NCI-H524 treated with DMSO at 0.1 percent for 48 hours (cell line): ENCODE measurements around the gene OR3A1.
"Not testable (repeated sequence)": the region's sequence is repeated elsewhere in the genome, so short reads cannot be mapped to it uniquely, and the experiment has no call there.

Experiments used
- DNase-seq: peaks from one replicate; lab custom pipeline; 2025; lab: John Stamatoyannopoulos, UW

Gene OR3A1, protein sequence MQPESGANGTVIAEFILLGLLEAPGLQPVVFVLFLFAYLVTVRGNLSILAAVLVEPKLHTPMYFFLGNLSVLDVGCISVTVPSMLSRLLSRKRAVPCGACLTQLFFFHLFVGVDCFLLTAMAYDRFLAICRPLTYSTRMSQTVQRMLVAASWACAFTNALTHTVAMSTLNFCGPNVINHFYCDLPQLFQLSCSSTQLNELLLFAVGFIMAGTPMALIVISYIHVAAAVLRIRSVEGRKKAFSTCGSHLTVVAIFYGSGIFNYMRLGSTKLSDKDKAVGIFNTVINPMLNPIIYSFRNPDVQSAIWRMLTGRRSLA

DNA sequence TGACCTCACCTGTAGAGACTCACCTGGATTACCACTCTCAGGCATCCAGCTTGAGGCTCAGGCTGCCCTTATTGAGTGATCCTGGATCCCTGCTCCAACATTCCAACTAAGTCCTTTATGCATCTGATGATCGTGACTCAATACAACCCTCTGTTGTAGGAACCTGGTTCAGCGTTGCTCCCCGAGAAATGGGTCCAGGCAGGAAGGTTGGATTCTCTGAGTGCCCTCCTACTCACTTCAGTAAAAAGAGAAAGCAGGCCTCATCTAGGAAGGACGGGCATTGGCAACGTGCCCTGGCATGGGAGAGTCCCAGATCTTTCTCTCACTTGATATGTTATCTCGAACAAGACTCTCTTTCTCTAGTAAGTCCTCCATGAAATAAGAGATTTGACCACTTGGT lies at the start of gene OR3A1:
TSS of gene OR3A1 (minus strand) at position 101 of the 400 bp plus-strand sequence. CDS start 5,778 bp downstream, outside the sequence.
- no peak for DNase-seq

DNA sequence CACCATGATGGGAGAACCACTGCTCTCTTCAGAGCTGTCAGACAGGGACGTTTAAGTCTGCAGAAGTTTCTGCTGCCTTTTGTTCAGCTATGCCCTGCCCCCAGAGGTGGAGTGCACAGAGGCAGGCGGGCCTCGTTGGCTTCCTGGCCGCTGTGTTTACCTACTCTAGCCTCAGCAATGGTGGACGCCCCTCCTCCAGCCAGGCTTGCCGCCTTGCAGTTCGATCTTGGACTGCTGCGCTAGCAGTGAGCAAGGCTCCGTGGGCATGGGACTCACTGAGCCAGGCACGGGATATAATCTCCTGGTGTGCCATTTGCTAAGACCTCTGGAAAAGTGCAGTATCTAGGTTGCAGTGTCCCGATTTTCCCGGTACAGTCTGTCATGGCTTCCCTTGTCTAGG lies 44.6 kb upstream of the OR3A1 start:
- DNase-seq: not testable (repeated sequence)

DNA sequence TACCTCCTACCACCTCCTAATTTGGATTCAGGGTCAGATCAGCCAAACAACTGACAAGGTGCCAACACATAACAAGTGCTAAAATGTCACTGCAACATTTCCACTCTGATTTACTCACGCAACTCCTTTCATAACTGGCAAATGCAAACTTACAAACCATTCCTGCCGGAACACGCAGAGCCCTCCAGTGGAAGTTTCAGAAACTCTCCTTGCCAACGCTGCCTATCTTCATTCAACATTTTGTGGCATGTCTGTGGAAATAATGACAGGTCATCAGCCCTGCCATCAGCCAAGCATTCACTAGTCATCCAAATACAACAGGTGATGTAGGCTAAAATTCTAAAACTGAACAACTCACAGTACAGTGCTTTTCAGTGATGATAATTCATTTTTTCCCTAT lies 37.7 kb upstream of the OR3A1 start:
- no peak for DNase-seq

DNA sequence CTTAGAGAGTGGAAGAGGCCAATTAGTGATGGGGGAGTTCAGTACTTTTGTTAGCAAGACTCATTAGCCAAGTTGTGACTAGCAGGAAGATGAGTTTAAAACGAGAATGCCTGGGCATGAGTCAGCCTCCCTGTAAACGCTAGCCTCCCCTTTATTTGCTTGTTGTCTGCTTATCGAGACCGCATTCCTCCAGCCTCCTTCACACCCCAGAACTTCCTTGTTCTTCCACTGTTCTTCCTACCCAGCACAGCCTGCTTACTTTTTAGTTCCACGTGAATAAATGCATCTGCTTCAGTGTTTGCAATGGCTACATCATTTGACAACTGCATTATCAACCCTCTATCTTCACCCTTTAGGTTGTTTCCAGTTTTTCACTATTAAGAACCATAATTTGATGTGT lies 20.2 kb upstream of the OR3A1 start:
- DNase-seq: no peak

DNA sequence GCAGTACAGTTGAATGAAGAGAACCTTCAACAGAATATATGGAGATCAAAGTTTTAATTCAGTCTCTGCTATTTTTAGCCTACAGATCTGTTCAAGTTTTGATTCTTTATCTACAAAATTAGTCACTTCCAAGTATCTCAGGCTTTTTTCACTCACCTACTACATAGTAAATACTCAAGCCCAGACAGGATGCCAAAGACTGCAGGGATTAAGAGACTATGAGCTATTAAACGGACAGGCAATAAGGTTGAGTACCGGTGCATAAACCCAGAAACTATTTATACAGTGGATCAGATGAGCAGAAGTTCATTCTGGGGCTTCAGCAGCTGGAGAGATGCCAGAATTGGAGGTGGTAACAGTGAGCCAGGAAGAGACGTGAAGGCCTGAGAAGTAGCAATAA lies 18.7 kb upstream of the OR3A1 start:
- no peak for DNase-seq

DNA sequence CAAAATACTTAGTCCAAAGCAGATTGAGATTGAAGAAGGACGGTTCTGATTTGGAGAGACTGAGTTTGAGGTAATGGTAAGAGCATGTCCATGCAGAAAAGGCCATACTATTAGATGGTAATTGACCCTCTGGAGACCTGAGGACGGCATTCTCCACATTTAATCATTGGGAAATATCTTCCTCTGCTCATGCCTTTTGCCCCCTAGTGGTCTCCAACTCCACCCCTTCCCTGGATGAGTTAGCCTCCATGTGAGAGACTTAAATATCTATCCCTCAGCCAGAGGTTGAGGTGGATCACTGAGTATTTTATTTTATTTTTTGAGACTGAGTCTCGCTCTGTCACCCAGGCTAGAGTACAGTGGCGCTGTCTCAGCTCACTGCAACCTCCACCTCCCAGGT lies 10.4 kb upstream of the OR3A1 start:
- DNase-seq: no peak

DNA sequence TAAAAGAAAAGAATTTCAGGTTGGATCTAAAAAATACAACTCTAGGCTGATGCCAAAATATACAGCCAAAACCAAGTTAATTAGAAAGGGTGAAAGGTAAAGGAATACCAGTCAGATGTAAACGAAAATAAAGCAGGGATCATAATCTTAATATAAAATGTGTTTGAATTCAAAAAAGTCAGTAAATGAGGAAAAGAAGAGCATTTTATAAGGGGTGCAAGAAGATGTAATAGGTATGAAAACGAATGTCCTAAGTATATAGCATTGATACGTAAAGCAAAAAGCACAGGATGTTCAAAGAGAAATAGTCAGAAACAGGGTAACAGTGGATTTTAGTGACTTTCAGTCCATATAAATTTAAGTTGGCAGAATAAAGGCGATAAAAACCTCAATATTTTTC lies 2.5 kb downstream of the OR3A1 start:
- no peak for DNase-seq

DNA sequence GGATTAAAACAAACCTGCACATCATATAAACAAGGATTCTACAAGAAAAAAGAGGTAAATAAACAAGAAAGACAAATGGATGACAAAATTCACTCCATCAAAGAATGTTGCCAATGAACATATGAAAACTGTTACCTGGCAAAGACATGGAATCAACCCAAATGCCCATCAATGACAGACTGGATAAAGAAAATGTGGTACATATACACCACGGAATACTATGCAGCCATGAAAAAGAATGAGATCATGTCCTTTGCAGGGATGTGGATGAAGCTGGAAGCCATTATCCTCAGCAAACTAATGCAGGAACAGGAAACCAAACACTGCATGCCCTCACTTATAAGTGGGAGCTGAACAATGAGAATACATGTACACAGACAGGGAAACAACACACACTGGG lies 4.6 kb downstream of the OR3A1 start:
- DNase-seq: not testable (repeated sequence)

DNA sequence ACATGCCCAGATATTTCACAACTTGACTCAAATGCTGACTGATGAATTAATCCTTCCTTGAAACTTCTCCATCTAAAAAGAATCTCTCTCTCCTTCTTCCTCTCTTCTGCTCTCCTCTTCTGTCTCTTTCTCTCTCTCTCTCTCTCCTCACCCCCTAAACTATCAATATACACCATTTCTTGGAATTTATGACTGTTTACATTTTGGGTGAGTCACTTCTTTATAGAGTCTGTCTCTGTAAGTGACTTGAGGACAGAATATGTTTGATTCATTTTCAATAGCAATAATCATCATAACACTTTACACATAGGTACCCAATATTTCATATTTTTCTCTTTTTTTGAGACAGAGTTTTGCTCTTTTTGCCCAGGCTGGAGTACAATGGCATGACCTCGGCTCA lies 15.3 kb downstream of the OR3A1 start:
- DNase-seq: no peak

DNA sequence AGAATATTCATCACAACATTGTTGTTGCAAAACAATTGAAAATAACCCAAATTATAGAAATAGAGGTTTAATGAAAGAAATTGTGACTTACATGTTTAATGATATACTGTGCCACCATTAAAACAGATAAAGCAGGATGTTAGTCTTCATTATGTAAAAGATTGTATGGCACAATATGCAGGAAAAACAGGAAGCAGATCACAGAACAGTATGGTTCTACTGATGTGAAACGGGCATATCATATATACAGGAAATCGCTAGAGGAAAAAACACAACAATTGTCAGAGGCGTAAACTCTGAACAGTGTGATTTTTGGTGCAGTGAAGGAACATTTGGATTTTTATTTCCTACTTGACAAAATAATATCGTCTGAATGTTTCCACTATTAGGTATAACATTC lies 22.0 kb downstream of the OR3A1 start:
- no peak for DNase-seq

DNA sequence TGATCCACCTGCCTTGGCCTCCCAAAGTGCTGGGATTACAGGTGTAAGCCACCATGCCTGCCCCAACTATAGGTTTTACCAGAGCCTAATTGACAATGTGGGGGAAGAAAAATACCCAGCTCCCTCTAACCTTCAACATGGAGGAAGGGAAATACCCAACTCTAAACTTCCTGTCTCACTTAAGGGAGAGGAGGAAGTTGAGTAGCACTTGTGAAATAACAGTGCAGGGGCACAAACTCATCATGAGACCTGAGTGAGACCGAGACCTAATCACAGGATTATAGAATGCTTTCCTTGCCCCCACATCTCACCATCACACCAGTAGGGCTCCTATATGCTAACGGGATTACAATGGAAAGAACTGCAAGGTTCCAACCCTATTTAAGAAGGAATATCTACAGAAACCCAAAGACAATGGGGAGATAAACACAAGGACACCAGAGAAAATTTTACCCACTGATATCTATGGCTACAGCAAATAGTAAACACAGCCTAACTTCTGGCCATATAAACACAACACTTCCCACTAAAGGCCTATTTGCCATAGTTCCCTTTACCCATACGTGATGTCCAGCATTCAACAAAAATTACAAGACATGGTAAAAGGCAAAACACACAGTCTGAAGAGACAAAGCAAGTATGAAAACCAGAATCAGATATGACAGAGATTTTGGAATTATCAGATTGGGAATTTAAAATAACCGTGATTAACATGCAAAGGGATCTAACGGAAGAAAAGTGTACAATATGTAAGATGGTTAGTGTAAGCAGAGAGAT lies 26.9 kb downstream of the OR3A1 start:
- DNase-seq: no peak

DNA sequence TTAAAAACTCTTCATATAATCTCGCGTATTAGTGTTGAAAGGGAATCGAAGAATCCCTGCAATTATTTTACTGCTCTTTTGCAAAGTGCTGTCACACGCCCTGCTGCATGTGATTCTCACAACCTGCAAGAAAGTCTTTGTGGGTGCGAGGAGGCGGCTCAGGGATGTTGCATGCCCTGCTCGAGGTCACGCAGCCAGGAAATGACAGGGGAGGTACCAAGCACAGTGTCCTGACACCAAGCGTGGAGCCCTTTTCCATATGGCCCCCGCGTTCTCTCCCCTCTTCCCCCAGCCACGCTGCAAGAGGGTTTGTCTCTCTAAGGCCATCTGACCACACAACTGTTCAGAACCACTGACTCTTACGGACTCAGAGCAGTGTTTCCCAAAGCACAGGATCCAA lies 37.6 kb downstream of the OR3A1 start:
- DNase-seq: no peak

DNA sequence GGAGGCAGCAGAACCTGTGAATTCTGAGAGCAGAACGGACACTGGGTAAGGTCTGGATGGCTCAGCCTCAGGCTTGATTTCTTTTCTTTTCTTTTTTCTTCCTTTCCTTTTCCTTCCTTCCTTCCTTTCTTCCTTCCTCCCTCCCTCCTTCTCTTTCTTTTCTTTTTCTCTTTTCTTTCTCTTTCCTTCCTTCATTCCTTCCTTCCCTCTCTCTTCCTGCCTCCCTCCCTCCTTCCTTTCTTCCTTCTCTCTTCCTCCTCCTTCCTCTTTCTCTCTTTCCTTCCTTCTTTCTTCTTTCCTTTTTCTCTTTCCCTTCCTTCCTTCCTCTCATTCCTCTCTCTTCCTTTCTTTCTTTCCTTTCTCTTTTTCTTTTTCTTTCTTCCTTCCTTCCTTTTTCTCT lies 38.0 kb downstream of the OR3A1 start:
- DNase-seq: no peak

DNA sequence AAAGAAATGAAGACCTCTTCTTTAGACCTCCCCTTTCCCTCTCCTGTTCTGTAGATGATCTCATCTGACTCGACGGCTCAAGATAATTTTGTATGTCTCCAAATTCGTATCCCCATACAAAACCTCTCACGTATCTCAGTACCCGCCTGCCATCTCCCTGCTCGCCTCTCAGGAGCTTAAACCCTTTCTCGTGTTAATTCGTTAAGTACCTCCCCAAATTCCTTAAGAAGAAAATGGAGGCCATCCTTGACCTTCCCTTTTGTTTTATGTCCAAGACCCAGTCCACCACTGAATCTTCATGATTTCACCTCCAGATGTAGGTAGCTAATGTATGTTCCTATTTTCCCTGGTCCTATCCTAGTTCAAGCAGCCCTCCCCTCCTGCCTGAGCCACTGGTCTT lies 41.6 kb downstream of the OR3A1 start:
- DNase-seq: no peak

DNA sequence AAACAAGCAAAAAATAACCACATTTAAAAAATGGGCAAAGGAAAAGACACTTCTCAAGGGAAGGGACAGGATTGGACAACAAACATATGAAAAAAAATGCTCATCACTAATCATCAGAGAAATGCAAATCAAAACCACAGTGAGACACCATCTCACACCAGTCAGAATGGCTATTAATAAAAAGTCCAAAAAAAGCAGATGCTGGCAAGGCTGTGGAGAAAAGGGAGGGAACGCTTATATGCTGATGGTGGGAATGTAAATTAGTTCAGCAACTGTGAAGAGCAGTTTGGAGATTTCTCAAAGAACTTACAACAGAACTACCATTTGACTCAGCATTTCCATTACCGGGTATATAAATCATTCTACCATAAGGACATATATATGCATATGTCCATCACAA lies 49.1 kb downstream of the OR3A1 start:
- DNase-seq: not testable (repeated sequence)

DNA sequence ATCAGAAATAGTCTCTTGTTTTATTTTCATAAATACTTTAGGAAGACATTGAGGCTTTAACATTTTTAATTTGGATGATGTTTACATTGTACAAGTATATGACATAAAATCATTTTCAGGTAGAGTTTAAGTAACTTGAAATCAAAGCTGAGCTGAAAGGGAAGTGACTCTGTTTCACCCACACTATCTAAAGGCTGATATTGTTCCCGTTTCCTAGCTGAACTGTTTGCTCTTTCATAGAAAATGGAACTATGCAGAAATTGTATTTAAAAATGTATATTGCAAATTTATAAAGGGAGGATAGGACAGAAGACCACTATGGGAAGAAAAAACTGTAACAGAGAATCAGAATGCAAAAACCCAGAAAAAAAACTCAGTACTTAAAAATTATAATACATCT lies 53.3 kb downstream of the OR3A1 start:
- not testable (repeated sequence) for DNase-seq

DNA sequence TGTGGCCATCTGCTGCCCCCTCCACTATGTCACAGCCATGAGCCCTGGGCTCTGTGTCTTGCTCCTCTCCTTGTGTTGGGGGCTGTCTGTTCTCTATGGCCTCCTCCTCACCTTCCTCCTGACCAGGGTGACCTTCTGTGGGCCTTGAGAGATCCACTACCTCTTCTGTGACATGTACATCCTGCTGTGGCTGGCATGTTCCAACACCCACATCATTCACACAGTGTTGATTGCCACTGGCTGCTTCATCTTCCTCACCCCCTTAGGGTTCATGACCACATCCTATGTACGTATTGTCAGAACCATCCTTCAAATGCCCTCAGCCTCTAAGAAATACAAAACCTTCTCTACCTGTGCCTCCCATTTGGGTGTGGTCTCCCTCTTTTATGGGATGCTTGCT lies 57.1 kb downstream of the OR3A1 start:
- not testable (repeated sequence) for DNase-seq
